ENCODE data around the gene COPB2. TPM values are rescaled to one million over a fixed set of nuclear protein-coding genes. Genes with fewer than 3 reads are reported as not detected.

The COPB2 gene
- polyA plus RNA-seq, 1 of the 3 experiments (the other 2 are of a cell fraction) = 69.7 TPM

DNA sequence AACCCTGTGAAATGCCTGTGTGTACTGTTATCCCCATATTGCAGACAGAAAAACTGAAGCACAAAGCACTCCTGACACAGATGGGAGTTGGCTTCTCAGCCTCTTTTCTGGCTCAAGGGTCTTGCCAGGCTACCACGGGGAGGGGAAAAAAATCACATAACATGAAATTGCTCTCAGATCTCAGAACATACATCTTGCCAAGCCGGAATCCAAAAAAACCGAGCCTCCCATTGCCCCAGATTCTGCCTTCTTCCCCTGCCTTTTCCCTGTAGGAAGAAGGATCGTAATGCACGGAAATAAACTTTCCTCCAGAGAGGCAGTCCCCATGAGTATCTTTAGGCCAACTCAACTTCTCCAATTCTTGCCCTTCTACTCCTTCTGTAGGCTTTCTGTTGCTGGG lies 62.2 kb downstream of the COPB2 start:
- Histone ChIP-seq H3K9me3 (no peaks in the 10 kb centered on the region), H3K27ac (ENCODE audit: low read depth in 2 of 2, low read length in 1 of 2) (no peak overlapping the region), H2AFZ (ENCODE audit: low read depth) (no peak overlapping the region), H3K9me2 (no peaks in the 10 kb centered on the region), H4K20me1 (ENCODE audit: insufficient read depth) (no peaks in the 10 kb centered on the region), H3K9ac (no peak overlapping the region), H3K27me3 (ENCODE audit: insufficient read depth) (peaks cover 11% of the 10 kb centered on the region; the same call in 1 of the 2 replicates), H3K4me2 (no peak overlapping the region), H3K36me3 (replicated peaks in 1 of 2; ENCODE audit: control insufficient read depth in 1 of 2, insufficient read depth in 2 of 2, low read length in 1 of 2) (no peaks in the 10 kb centered on the region), H3K4me1 (ENCODE audit: control insufficient read depth in 1 of 2, insufficient read depth in 2 of 2, low read depth in 1 of 2, low read length in 1 of 2) (peaks cover 0 to 5% of the 10 kb centered on the region in 2 experiments; a peak in 1 of 4 replicates), H3F3A (replicated peaks; ENCODE audit: insufficient read depth) (no peaks in the 10 kb centered on the region), H3K79me2 (ENCODE audit: insufficient read depth) (no peaks in the 10 kb centered on the region), H3K4me3 (ENCODE audit: low read depth in 2 of 2, low read length in 1 of 2) (no peak overlapping the region)
- ChIA-PET CTCF (interaction anchor here (1.6 to 6.0 kb wide), 3 partner anchors 215 to 391 kb away, joined by 6 to 166 read pairs (median 40); no protein-coding TSS in a partner anchor), POLR2A (no interaction called here)
- 83% methylated on average over 5 of the region's 5 CpGs for WGBS (ENCODE audit: low lambda C conversion rate)
- TF ChIP-seq USF2 (IDR thresholded peaks at IDR 0.05; ENCODE audit: borderline replicate concordance, low read depth, low read length) = no peak
- TF ChIP-seq TCF12 (IDR thresholded peaks at IDR 0.05) = no peak
- no peak for TF ChIP-seq NRF1 (IDR thresholded peaks at IDR 0.05; ENCODE audit: low read depth, low read length)
- no peak for TF ChIP-seq REST (IDR thresholded peaks at IDR 0.05; ENCODE audit: low read depth, low read length)
- no peak for TF ChIP-seq NFIC (IDR thresholded peaks at IDR 0.05; ENCODE audit: borderline replicate concordance)
- DNase-seq = no peak

GRCh38 chr3:139326707-139327106 lies 62.7 kb downstream of the COPB2 start:
- Histone ChIP-seq H3F3A (replicated peaks; ENCODE audit: insufficient read depth) (no peaks in the 10 kb centered on the region), H3K27ac (ENCODE audit: low read depth in 2 of 2, low read length in 1 of 2) (no peak overlapping the region), H3K9ac (no peak overlapping the region), H4K20me1 (ENCODE audit: insufficient read depth) (no peaks in the 10 kb centered on the region), H2AFZ (ENCODE audit: low read depth) (no peak overlapping the region), H3K79me2 (ENCODE audit: insufficient read depth) (no peaks in the 10 kb centered on the region), H3K4me1 (ENCODE audit: control insufficient read depth in 1 of 2, insufficient read depth in 2 of 2, low read depth in 1 of 2, low read length in 1 of 2) (peaks cover 0 to 5% of the 10 kb centered on the region in 2 experiments; a peak in 1 of 4 replicates), H3K27me3 (ENCODE audit: insufficient read depth) (peaks cover 11% of the 10 kb centered on the region; the same call in 1 of the 2 replicates), H3K4me2 (no peak overlapping the region), H3K9me2 (no peaks in the 10 kb centered on the region), H3K9me3 (no peaks in the 10 kb centered on the region), H3K4me3 (ENCODE audit: low read depth in 2 of 2, low read length in 1 of 2) (no peak overlapping the region), H3K36me3 (replicated peaks in 1 of 2; ENCODE audit: control insufficient read depth in 1 of 2, insufficient read depth in 2 of 2, low read length in 1 of 2) (no peaks in the 10 kb centered on the region)
- POLR2A ChIA-PET = no interaction called here
- TF ChIP-seq RAD21 (IDR thresholded peaks at IDR 0.05; ENCODE audit: low read length) (no peak), CTCF (IDR thresholded peaks at IDR 0.05) (no peak), TCF12 (IDR thresholded peaks at IDR 0.05) (no peak), POLR2AphosphoS5 (IDR thresholded peaks at IDR 0.05; ENCODE audit: low read depth, low read length) (no peak), ELF1 (IDR thresholded peaks at IDR 0.05) (no peak), RXRA (IDR thresholded peaks at IDR 0.05; ENCODE audit: borderline replicate concordance, low read depth) (no peak), PBX3 (IDR thresholded peaks at IDR 0.05) (no peak), IRF3 (IDR thresholded peaks at IDR 0.05; ENCODE audit: low read depth, low read length) (no peak), JUND (IDR thresholded peaks at IDR 0.05) (no peak), USF2 (IDR thresholded peaks at IDR 0.05; ENCODE audit: borderline replicate concordance, low read depth, low read length) (no peak), NRF1 (IDR thresholded peaks at IDR 0.05; ENCODE audit: low read depth, low read length) (no peak), RCOR1 (IDR thresholded peaks at IDR 0.05; ENCODE audit: low read length) (no peak)
- TF ChIP-seq, protein P1, sequence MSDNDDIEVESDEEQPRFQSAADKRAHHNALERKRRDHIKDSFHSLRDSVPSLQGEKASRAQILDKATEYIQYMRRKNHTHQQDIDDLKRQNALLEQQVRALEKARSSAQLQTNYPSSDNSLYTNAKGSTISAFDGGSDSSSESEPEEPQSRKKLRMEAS (IDR thresholded peaks at IDR 0.05; ENCODE audit: low read depth) = no peak
- no peak for DNase-seq
- 82% methylated on average over 4 of the region's 4 CpGs for WGBS (ENCODE audit: low lambda C conversion rate)
- CTCF ChIA-PET = interaction anchor here (1.6 to 3.8 kb wide), 2 partner anchors 215 to 391 kb away, joined by 6 to 40 read pairs; no protein-coding TSS in a partner anchor

Measured in SK-N-SH (cell line).